ENCODE results near the gene PTGER4.
"Not testable (repeated sequence)": the region's sequence is repeated elsewhere in the genome, so short reads cannot be mapped to it uniquely, and the experiment has no call there.

Gene PTGER4

DNA sequence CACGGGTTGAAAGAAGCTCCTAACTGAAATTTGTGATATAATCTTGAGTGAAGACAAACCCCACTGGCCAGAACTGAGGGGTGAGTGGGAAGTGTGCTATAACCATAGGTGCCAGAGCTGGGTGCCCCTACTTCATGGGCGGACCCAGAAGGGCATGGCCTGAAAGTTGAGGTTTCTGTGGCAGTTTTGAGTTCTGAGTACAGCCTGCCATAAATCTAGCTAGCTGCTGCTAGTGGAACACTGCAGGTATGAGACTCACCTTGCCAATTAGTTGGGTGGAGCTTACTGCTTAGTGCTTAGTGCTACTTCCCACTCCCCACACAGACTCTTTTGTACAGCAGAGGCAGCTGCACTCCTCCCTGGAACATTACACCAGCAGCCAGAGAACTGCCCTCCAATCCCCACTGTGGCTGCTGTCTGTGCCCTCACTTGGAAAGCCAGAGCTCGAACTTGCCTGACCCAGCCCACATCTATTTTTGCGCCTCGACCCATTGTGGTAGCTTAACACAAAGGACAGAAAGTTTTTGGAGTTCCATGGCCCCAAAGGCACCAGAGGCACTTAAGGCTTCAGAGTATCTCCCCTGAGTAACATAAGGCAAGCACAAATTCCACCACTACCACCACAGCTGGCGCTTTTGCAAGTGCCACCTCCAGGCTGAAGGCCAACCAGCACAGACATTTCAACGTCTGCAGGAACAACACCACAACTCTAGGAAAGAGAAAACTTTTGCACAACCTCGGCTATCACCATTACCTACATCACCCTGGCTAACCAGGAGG, 27.1 kb upstream of the PTGER4 start:
- H3K4me1 ChIP-seq (ENCODE audit: control insufficient read depth in 1 of 2, insufficient read depth in 2 of 2, low read length in 2 of 2) = peaks cover 7 to 10% of the 10 kb centered on the region in 2 donors
- H3K36me3 ChIP-seq (ENCODE audit: control insufficient read depth in 1 of 2, insufficient read depth in 2 of 2, low read length in 2 of 2) = no peaks in the 10 kb centered on the region
- H3K9ac ChIP-seq (ENCODE audit: low read depth in 1 of 2, low read length in 2 of 2) = no peak overlapping the region
- no peak overlapping the region for H3K27ac ChIP-seq (ENCODE audit: low read depth, low read length)
- H3K4me3 ChIP-seq (ENCODE audit: low read depth in 1 of 2, low read length in 2 of 2) = no peak overlapping the region
- no peaks in the 10 kb centered on the region for H3K9me3 ChIP-seq (ENCODE audit: control insufficient read depth in 1 of 2, low read length in 2 of 2)
- H3K27me3 ChIP-seq (ENCODE audit: control insufficient read depth in 1 of 2, insufficient read depth in 2 of 2, low read length in 2 of 2) = no peaks in the 10 kb centered on the region

- Histone ChIP-seq H3K9ac (ENCODE audit: low read depth in 1 of 2, low read length in 2 of 2) (no peak overlapping the region), H3K27me3 (ENCODE audit: control insufficient read depth in 1 of 2, insufficient read depth in 2 of 2, low read length in 2 of 2) (no peaks in the 10 kb centered on the region), H3K4me1 (ENCODE audit: control insufficient read depth in 1 of 2, insufficient read depth in 2 of 2, low read length in 2 of 2) (peaks cover 7 to 10% of the 10 kb centered on the region in 2 donors), H3K9me3 (ENCODE audit: control insufficient read depth in 1 of 2, low read length in 2 of 2) (no peaks in the 10 kb centered on the region), H3K27ac (ENCODE audit: low read depth, low read length) (no peak overlapping the region), H3K36me3 (ENCODE audit: control insufficient read depth in 1 of 2, insufficient read depth in 2 of 2, low read length in 2 of 2) (no peaks in the 10 kb centered on the region), H3K4me3 (ENCODE audit: low read depth in 1 of 2, low read length in 2 of 2) (no peak overlapping the region)
Observed at GRCh38 chr5:40653221-40654022, 26.3 kb upstream of the PTGER4 start.

DNA sequence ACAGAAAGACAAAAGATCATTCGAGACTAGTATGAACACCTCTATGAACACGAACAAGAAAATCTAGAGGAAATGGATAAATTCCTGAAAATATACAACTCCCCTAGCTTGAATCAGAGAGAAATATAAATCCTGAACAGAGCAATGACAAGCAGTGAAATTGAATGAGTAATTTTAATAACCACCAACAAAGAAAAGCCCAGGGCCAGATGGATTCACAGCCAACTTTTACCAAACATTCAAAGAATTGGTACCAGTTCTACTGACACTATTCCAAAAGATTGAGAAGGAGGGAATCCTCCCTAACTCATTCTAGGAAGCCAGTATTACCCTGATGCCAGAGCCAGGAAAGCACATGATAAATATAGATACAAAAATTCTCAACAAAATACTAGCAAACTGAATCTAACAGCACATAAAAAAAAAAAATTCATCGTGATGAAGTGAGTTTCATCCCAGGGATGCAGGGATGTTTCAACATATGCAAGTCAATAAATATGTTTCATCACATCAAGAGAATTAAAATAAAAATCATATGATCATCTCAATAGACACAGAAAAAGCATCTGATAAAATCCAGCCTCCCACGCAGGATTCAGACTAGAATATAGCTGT, 25.2 kb upstream of the PTGER4 start:
- Histone ChIP-seq H3K4me1 (ENCODE audit: control insufficient read depth in 1 of 2, insufficient read depth in 2 of 2, low read length in 2 of 2) (peaks cover 7 to 10% of the 10 kb centered on the region in 2 donors), H3K27ac (ENCODE audit: low read depth, low read length) (no peak overlapping the region), H3K9ac (ENCODE audit: low read depth in 1 of 2, low read length in 2 of 2) (no peak overlapping the region), H3K27me3 (ENCODE audit: control insufficient read depth in 1 of 2, insufficient read depth in 2 of 2, low read length in 2 of 2) (no peaks in the 10 kb centered on the region), H3K9me3 (ENCODE audit: control insufficient read depth in 1 of 2, low read length in 2 of 2) (no peaks in the 10 kb centered on the region), H3K36me3 (ENCODE audit: control insufficient read depth in 1 of 2, insufficient read depth in 2 of 2, low read length in 2 of 2) (no peaks in the 10 kb centered on the region), H3K4me3 (ENCODE audit: low read depth in 1 of 2, low read length in 2 of 2) (no peak overlapping the region)

DNA sequence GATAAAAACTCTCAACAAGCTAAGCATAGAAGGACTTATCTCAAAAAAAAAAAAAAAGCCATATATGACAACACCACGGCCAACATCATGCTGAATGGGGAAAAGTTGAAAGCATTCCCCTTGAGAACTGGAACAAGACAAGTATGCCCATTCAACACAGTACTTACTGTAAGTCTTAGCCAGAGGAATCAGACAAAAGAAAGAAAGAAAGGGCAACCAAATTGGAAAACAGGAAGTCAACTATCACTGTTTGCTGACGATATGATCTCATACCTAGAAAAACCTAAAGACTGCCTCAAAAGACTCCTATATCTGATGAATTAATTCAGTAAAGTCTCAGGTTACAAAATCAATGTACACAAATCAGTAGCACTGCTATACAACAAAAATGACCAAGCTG, 24.6 kb upstream of the PTGER4 start:
- H3K4me1 ChIP-seq (ENCODE audit: control insufficient read depth in 1 of 2, insufficient read depth in 2 of 2, low read length in 2 of 2) = peaks cover 4 to 7% of the 10 kb centered on the region in 2 donors
- H3K4me3 ChIP-seq (ENCODE audit: low read depth in 1 of 2, low read length in 2 of 2) = no peak overlapping the region
- H3K36me3 ChIP-seq (ENCODE audit: control insufficient read depth in 1 of 2, insufficient read depth in 2 of 2, low read length in 2 of 2) = no peaks in the 10 kb centered on the region
- H3K9me3 ChIP-seq (ENCODE audit: control insufficient read depth in 1 of 2, low read length in 2 of 2) = no peaks in the 10 kb centered on the region
- H3K27ac ChIP-seq (ENCODE audit: low read depth, low read length) = no peak overlapping the region
- H3K9ac ChIP-seq (ENCODE audit: low read depth in 1 of 2, low read length in 2 of 2) = no peak overlapping the region
- H3K27me3 ChIP-seq (ENCODE audit: control insufficient read depth in 1 of 2, insufficient read depth in 2 of 2, low read length in 2 of 2) = no peaks in the 10 kb centered on the region

DNA sequence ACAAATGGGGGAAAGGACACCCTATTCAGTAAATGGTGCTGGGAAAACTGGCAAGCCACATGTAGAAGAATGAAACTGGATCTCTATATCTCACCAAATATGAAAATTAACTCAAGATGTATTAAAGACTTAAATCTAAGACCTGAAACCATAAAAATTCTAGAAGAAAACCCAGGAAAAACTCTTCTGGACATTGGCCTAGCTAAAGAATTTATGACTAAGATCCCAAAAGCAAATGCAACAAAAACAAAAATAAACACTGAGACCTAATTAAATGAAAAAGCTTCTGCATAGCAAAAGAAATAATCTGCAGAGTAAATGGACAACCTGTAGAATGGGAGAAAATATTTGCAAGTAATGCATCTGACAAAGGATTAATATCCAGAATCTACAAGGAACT, 23.6 kb upstream of the PTGER4 start:
- H3K4me1 ChIP-seq (ENCODE audit: control insufficient read depth in 1 of 2, insufficient read depth in 2 of 2, low read length in 2 of 2); H3K27me3 ChIP-seq (ENCODE audit: control insufficient read depth in 1 of 2, insufficient read depth in 2 of 2, low read length in 2 of 2); H3K27ac ChIP-seq (ENCODE audit: low read depth, low read length); H3K9me3 ChIP-seq (ENCODE audit: control insufficient read depth in 1 of 2, low read length in 2 of 2); H3K36me3 ChIP-seq (ENCODE audit: control insufficient read depth in 1 of 2, insufficient read depth in 2 of 2, low read length in 2 of 2); H3K4me3 ChIP-seq (ENCODE audit: low read depth in 1 of 2, low read length in 2 of 2); H3K9ac ChIP-seq (ENCODE audit: low read depth in 1 of 2, low read length in 2 of 2): not testable (repeated sequence)

- H3K27ac ChIP-seq (ENCODE audit: low read depth, low read length) = no peak overlapping the region
- H3K4me3 ChIP-seq (ENCODE audit: low read depth in 1 of 2, low read length in 2 of 2) = no peak overlapping the region
- H3K36me3 ChIP-seq (ENCODE audit: control insufficient read depth in 1 of 2, insufficient read depth in 2 of 2, low read length in 2 of 2) = no peaks in the 10 kb centered on the region
- no peak overlapping the region for H3K9ac ChIP-seq (ENCODE audit: low read depth in 1 of 2, low read length in 2 of 2)
- H3K9me3 ChIP-seq (ENCODE audit: control insufficient read depth in 1 of 2, low read length in 2 of 2) = no peaks in the 10 kb centered on the region
- no peaks in the 10 kb centered on the region for H3K27me3 ChIP-seq (ENCODE audit: control insufficient read depth in 1 of 2, insufficient read depth in 2 of 2, low read length in 2 of 2)
- peaks cover 4 to 7% of the 10 kb centered on the region in 2 donors for H3K4me1 ChIP-seq (ENCODE audit: control insufficient read depth in 1 of 2, insufficient read depth in 2 of 2, low read length in 2 of 2)
Observed at GRCh38 chr5:40656766-40657165, 22.9 kb upstream of the PTGER4 start.

DNA sequence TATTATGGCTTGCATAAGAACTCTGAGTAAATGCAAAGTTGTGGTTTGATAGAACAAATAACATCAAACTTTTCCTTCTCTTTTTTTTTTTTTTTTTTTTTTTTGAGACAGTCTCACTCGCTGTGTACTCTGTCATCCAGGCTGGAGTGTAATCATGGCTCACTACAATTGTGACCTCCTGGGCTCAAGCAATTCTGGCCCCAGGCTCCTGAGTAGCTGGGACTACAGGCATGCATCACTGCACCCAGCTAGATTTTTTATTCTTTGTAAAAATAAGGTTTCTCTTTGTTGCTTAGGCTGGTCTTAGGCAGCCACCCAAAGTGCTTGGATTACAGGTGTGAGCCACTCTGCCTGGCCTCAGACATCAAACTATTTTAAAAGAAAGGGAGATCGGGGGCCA, 19.0 kb upstream of the PTGER4 start:
- H3K4me1 ChIP-seq (ENCODE audit: control insufficient read depth in 1 of 2, insufficient read depth in 2 of 2, low read length in 2 of 2) = no peaks in the 10 kb centered on the region
- H3K27me3 ChIP-seq (ENCODE audit: control insufficient read depth in 1 of 2, insufficient read depth in 2 of 2, low read length in 2 of 2) = no peaks in the 10 kb centered on the region
- H3K27ac ChIP-seq (ENCODE audit: low read depth, low read length) = no peak overlapping the region
- H3K36me3 ChIP-seq (ENCODE audit: control insufficient read depth in 1 of 2, insufficient read depth in 2 of 2, low read length in 2 of 2) = no peaks in the 10 kb centered on the region
- no peaks in the 10 kb centered on the region for H3K9me3 ChIP-seq (ENCODE audit: control insufficient read depth in 1 of 2, low read length in 2 of 2)
- H3K4me3 ChIP-seq (ENCODE audit: low read depth in 1 of 2, low read length in 2 of 2) = no peak overlapping the region
- no peak overlapping the region for H3K9ac ChIP-seq (ENCODE audit: low read depth in 1 of 2, low read length in 2 of 2)

- H3K4me3 ChIP-seq (ENCODE audit: low read depth in 1 of 2, low read length in 2 of 2) = no peak overlapping the region
- H3K9me3 ChIP-seq (ENCODE audit: control insufficient read depth in 1 of 2, low read length in 2 of 2) = no peaks in the 10 kb centered on the region
- H3K27me3 ChIP-seq (ENCODE audit: control insufficient read depth in 1 of 2, insufficient read depth in 2 of 2, low read length in 2 of 2) = no peaks in the 10 kb centered on the region
- H3K36me3 ChIP-seq (ENCODE audit: control insufficient read depth in 1 of 2, insufficient read depth in 2 of 2, low read length in 2 of 2) = no peaks in the 10 kb centered on the region
- H3K9ac ChIP-seq (ENCODE audit: low read depth in 1 of 2, low read length in 2 of 2) = no peak overlapping the region
- no peak overlapping the region for H3K27ac ChIP-seq (ENCODE audit: low read depth, low read length)
- H3K4me1 ChIP-seq (ENCODE audit: control insufficient read depth in 1 of 2, insufficient read depth in 2 of 2, low read length in 2 of 2) = peaks cover 9 to 21% of the 10 kb centered on the region in 2 donors
Observed at GRCh38 chr5:40665635-40666298, 13.9 kb upstream of the PTGER4 start.

DNA sequence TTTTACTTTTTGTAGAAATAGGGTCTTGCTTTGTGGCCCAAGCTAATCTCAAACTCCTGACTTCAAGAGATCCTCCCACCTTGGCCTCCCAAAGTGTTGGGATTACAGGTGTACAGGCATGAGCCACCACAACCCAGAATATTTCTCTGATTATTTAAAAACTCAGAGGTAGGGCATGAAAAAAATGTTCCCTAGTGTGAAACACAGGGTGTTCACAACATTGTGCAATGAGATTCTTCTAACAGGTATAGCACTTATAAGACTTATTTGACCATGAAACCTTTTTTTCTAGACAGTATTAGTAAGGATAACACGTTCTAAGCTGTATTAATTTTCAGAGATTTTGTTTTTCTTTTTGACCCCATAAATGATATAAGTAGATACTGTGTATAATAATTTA, 13.1 kb upstream of the PTGER4 start:
- H3K9me3 ChIP-seq (ENCODE audit: control insufficient read depth in 1 of 2, low read length in 2 of 2) = no peaks in the 10 kb centered on the region
- H3K27me3 ChIP-seq (ENCODE audit: control insufficient read depth in 1 of 2, insufficient read depth in 2 of 2, low read length in 2 of 2) = no peaks in the 10 kb centered on the region
- no peak overlapping the region for H3K27ac ChIP-seq (ENCODE audit: low read depth, low read length)

More for the DNA sequence above, 13.1 kb upstream of the PTGER4 start:
- H3K9ac ChIP-seq (ENCODE audit: low read depth in 1 of 2, low read length in 2 of 2) = no peak overlapping the region
- no peak overlapping the region for H3K4me3 ChIP-seq (ENCODE audit: low read depth in 1 of 2, low read length in 2 of 2)
- peaks cover 9 to 21% of the 10 kb centered on the region in 2 donors for H3K4me1 ChIP-seq (ENCODE audit: control insufficient read depth in 1 of 2, insufficient read depth in 2 of 2, low read length in 2 of 2)
- no peaks in the 10 kb centered on the region for H3K36me3 ChIP-seq (ENCODE audit: control insufficient read depth in 1 of 2, insufficient read depth in 2 of 2, low read length in 2 of 2)
